IPS DF 19.7 (cell line): Measurements from ENCODE around the gene NHSL2.
"Not testable (repeated sequence)": the region's sequence is repeated elsewhere in the genome, so short reads cannot be mapped to it uniquely, and the experiment has no call there.

ENCODE experiments used
- DNase-seq: peaks from one replicate; pipeline ENCODE4 v3.0.0-alpha.2; 2013; ENCODE audit warnings: low read depth, low spot score

NHSL2 gene

DNA sequence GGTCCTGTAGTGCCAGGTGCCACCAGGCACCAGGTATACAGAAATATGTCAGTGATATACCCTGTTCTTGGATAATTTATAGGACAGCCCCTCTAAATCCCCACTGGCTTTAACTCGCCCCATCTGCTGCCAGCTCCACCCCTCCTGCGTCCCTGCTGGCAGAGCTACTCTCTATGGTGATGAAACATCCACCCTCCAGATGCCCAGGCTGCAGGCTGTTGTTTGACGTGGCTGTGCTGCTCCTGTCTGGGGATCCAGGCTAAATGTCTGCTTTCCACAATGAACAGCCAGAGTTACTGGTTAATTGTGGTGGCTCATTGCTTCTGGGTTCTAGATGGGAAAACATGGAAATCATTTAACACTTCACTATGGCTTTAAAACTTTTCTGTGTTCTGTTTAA lies 12.9 kb downstream of the NHSL2 start:
- no peak for DNase-seq

DNA sequence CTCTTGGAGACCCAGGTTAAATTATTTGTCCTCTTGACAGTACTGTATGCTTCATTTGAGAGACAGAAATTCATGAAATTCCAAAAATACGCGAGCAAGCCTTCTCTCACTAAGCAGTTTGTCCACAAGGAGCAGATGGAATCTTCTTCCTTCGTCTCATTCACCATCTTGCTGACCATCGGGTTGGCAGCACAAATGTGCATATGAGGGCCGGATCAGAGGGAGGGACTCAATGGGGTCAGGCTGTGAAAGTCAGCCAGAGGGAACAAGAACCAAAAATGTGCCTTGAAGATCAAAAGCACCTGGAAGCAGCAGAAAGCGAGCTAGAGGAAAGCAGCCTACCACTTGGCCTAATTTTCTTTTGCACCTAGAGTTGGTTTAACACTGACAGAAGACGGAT lies 16.4 kb downstream of the NHSL2 start:
- DNase-seq = no peak

DNA sequence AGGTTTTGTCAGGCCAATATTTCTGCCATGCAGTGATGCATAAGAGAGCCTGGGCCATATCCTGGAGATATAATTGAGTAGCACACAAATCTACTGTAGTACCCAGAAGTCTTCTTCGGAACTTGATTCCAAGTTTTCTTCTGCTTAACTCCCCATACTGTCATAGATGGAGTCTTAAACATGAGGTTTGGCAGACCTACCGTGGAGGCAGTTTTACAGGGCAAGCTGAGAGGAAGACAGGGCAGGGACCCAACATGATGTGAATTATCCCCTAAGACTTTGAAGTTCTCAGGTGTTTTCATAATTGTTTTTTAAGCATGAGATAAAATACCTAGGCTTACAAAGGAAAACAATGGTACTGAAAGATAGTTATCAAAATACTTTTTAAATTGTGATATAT lies 18.2 kb downstream of the NHSL2 start:
- DNase-seq = no peak

DNA sequence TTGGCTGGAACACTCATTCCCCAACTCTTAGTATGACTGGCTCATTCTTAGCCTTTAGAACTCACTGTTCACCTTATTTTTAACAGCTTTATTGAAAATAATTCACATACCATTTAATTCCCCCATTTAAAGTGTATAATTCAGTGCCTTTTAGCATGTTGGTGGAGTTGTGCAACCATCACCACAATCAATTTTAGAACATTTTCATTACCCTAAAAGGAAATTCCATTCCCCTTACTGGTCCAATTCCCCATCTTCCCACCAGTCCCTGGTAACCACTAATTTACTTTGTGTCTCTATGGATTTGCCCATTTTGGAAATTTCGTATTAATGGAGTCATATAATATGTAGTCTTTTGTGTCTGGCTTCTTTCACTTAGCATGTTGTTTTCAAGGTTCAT lies 19.7 kb downstream of the NHSL2 start:
- DNase-seq = no peak

DNA sequence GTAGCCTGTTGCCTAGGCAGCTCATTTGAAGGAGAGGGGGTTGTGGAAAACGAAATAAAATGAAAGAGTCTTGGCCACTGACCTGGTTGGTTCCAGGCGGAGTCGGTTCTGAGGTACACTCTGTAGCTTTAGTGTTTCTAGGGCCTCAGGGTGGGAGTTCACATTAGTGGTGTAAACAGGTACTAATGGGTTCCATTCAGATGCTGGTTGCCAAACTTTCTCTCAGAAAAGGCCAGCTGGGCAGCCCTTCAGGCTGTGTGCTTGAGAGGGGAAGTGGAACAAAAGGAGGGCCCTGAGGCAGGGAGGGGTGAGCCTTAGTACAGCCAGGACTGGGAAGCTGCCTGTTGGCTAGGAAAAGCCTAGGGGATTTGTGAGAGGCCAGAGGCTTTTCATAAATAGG lies 24.8 kb downstream of the NHSL2 start:
- DNase-seq = no peak

DNA sequence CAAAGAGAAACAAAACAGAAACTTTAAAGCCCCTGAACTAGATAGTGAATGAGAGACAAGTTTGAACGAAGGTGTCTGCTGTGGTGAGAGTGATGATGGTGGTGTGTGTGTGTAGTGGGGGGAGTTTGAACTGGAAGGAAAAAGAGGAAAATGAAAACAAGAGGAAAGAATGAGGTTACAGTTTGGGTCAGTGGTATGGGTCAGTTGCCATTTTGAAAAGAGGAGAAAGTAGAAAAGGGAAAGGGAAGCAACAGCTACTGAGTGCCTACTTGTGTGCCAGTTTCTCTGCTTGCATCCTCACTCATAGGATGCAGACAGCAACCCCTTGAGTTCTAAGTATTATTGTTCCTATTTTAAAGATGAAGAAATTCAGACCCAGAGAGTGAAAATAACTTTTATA lies 26.0 kb downstream of the NHSL2 start:
- no peak for DNase-seq

DNA sequence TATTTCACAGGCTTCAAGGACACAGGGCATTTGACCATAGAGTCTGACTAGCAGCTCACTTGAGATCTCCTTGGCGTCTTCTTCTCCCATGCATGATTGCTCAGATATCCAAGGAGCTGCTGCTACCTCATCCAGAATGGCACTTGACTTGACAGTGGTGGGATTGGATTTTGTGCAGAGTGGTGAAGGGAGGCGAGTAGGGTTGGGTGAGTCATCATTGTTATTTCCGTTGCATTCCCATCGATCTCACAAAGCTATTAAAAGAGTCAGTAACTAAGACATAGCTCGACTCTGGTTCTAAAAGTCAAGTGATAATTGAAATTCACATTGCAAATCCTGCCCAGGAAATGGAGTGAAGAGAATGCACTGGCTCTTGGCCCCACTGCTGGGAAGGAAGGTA lies 27.7 kb downstream of the NHSL2 start:
- DNase-seq = no peak

DNA sequence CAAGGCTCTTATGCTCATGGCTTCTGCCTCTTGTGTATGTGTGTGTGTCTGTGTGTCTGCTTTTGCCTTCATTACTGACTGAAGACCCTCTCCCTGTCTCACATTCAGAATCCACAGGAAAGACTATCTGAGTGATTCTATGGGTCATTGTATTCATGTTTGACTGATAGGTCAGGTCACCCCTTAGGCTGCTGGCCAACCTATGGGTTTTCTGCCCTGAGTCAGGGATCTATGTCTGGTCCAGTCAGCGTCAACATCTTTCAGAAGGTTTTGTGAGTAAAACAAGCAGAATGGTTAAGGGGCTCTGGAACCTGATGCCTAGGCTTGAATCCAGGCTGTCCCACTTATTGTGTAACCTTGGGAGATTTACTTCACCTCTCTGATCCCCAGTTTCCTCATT lies 30.5 kb downstream of the NHSL2 start:
- no peak for DNase-seq

DNA sequence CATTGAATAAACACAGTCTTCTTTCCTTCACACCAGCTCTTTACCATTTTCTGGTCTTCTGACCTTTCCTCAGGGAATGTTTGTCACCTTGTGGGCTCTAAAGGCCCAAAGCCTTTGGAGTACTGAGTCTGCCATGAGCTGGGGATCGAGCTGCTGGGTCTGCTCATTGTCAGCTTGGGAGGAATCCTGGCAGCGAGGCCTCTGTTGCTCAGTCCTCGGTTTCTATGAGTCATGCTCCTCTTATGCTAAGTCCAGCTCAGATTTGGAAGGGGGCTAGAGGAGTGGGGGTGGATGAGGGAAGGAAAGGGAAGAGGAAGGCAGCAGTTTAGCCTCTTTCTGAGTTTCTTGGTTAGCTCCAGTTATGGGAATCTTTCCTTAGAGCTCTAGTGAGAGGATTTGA lies 31.1 kb downstream of the NHSL2 start:
- no peak for DNase-seq

DNA sequence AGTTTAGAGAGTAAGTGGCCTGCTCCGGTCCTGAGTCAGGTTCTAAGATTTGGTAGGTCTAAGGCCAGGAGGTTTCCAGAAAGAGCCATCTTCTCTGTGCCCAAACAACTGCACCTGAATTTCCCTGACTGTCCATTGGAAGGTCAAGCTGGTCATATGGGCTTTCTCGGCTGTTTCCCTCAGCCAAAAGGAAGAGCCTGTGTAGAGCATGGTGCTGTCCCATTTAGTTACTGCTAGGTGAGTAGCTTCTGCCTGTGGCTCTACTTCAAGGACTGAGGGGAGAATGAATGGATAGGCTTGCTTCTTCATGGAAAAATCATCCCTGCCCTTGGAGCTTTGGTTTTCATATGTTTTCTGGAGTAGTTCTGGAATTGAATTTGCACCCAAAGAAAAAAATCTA lies 33.7 kb downstream of the NHSL2 start:
- no peak for DNase-seq

DNA sequence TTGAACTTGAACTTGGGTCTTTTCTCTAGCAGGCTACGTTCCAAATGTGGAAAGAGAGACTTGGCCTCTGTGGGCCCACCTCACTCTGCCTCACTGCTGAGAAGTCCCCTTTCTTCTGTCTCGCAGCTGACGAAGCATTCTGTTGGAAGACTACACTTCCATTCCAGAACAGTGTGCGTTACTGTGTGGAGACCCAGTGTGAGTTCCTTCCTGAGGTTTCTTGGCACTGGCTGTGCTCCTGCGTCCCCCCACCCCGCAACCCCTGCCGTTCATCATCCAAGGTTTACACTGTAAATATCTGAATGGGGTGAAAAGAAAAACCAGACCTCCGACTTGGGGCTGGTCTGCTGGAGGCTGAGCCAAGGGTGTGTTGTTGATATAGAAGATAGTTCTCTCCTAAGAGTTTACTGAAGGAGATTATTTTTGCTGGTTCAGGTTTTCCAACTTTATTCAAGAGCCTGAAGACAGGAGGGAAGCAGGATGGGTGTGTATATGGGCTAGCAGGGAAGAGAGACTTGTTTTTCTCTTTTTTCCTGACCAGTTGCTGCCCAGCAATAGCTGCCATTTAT lies 34.7 kb downstream of the NHSL2 start:
- no peak for DNase-seq

DNA sequence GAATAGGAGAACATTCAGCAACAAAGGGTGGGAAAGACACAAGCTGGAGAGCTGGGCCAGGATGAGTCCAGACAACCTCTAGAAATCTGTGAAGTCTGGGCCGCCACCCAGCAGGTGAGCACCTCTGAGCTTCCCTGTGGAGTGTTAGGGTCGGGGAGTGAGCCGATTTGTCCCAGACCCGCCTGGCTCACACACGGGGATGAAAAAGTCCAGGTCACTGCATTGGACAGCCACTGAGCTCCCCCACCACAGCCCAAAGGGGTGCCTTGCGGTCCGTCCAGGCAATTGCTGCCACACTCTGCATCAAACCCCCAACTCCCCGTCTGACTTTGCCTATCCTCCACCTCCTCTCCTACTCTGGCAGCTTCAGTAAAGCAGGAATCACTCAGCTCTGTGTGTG lies 38.7 kb downstream of the NHSL2 start:
- DNase-seq = no peak

DNA sequence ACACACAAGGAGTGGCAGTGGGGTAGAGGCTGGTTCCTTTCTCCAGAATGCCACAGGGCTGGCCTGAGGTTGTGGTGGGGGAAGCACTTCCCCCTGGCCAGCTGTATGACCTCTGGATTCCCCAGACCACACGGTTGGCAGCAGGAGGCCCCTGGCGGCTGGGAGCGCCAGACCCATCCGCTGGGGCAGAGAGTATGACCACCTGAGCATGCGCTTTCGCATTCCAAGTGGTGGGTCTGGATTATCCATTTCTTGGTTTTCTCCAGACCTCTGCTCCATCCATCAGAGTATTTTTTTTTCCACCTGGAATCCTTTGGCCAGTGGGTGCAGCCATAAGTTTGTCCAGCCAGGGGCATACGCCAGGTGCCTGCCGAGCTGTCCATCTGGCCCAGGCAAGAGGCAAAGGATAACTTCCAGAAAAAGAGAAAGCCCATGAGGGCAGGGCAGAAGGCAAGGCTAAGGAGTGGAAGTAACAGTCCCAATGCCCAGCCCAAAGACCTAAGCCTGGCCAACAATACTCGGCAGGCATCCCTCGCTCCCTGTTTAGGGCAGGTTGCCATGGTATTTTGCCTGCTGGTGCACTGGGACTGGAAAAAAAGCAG lies 39.3 kb downstream of the NHSL2 start:
- no peak for DNase-seq

DNA sequence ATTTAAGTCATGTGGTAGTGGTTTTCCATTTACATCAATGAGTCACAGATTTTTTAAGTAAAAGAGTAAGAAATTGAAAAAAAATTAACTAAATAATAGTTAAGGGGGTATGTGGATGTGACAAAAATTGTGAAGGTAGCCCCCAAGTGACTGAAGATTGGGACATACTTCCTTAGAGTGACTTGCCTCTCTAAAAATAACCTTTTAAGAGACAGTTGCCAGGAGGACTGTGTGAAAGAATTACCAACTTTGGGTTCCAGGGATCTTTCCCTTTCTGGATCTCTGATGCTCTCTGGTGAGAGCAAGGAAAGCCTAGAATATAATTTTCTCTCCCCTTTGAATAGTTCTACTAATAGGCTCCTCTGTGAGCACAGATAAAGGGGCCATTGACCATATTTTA lies 42.7 kb downstream of the NHSL2 start:
- DNase-seq = no peak

DNA sequence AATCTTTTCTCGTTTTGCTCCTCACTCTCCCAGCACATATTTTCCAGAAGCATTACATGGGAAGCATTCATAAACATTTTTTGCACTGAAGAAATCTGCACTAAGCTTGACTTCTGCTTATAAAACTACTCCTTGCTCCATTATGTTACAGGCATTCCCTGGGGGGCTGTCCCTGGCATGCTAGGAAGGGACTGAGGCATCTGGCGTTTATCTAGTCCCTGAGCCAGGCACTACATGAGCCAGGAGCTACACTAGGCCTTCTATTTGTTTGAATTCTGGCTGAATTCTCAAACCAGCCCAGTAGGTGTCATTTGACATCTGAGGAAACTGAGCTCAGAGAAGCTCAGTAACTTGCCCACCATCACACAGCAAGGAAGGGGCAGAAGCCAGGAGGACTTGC lies 43.3 kb downstream of the NHSL2 start:
- no peak for DNase-seq

DNA sequence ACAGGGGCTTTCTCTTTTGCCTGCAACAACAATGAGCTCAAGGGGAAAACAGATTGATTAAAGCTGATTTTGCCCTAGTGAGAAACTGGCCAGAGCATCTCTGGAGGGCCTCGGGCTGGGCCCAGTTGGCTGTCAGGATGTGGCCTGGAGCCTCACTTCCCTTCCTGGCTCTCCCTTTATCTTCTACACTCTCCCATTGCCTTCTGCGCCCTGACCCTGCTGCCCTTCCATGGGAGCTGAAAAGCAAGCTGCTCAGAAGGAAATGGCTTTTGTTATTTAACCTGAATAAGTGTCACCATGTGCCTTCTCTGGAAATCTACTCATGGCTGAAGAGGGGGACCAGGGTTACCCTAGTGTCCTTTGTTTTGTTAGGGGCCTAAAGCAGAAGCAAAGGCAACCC lies 43.8 kb downstream of the NHSL2 start:
- no peak for DNase-seq

DNA sequence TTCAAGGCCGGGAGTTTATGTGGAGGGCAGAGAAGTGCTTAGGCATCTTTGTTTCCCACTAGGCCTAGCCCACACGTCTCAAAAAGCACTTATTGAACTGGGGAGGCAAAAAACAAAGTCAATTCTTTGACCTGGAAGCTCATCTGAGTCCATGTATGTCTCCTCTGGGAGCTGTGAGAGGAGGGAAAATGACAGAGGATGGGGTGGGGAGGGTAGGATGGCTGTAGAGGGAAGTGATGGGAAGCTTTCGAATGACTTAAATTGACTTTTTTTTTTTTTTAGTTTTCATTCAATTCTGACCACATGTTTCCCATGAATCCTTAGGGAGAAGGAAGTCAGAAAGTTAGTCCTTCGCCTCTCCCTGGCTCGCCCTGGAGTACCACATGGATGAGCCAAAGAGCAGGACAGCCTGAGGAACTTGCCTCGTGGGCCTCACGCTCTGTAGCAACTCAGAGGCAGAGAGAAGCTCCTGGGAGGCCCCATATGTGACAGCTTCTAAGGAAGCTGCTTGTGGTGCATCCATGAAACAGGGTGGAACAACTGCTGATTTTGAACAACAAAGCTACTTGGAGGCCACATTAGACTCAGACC lies 45.0 kb downstream of the NHSL2 start:
- no peak for DNase-seq

DNA sequence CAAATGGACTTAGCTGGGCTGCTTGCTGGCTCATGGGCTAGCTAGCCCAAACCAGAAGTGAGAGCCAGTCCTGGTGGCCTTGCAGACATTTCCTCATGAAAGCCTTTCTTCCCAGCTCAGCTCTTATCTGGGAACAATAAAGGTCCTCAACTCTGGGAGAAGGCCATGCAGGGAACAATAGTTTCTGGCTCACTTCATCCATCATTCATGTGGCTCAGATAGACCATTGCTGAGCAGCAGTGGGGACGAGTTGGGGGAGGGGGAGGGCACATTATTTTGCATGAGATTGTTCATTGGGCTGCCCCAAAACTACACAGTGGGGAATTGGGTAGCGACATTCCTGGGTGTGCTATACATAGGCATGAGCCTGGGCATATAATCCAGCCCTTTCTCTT lies 47.6 kb downstream of the NHSL2 start:
- no peak for DNase-seq

DNA sequence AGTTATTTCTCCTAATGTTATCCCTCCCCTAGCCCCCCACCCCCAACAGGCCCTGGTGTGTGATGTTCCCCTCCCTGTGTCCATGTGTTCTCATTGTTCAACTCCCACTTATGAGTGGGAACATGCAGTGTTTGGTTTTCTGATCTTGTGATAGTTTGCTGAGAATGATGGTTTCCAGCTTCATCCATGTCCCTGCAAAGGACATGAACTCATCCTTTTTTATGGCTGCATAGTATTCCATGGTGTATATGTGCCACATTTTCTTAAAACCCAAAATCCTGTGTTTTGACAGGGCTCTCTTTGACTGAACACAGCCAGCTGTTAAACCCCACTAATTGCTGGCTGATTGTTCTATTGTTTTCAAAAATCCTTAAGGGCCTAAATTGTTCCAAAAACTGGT lies 53.5 kb downstream of the NHSL2 start:
- DNase-seq = not testable (repeated sequence)

DNA sequence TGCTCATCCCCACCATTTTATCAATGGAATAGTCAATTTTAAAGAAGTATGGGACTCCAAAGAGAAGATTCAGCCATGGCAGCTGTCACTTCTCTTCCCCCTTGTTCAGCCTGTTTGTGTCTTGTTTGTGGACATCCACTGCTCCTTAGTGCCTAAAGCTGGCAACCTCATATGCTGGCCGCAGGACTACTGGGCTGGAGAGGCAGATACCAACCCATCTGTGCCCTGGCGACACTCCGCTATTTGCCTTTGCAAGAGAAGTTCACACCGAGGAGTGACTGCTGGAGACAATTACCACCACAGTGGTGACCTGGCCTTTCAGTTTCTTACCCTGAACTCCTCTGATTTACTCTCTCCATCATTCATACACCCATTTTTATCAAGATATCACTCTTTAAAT lies 64.3 kb downstream of the NHSL2 start:
- no peak for DNase-seq

DNA sequence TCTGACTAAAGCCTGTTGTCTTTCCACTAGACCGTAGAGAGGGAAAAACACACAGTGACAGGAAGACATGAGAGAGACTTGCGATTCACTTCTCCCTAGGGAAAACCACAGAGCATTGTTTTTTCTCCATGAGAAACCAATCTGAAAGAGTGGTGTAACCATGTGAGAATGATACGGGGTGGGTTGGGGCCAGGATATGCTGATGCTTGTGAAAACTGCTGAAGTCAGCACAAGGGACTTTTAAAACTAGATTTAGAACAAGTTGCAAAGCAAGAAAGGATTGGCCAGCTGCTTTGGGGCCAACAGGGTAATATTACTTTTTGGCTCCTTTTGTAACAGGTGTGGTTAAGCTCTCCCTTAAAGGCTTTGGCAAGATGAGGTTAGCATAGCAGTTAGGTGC lies 66.1 kb downstream of the NHSL2 start:
- DNase-seq = no peak

DNA sequence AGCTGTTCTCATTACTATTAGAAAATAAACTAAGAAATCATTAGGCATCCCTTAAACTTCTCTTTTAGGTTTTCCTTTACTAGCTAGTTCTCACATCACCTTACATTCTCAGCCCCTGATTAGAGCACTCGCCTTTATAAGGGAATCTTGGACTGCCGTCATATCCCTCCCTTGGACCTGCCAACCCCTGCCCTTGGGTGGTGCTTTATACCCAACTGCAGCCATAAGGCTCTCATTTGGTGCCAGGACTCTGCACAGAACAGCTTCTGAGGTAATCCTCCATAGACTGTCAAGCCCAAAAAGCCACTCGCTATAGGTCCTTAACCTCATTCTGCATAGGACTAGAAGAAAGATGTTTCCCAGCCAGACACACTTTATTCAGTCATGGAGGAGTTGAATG lies 67.5 kb downstream of the NHSL2 start:
- no peak for DNase-seq

DNA sequence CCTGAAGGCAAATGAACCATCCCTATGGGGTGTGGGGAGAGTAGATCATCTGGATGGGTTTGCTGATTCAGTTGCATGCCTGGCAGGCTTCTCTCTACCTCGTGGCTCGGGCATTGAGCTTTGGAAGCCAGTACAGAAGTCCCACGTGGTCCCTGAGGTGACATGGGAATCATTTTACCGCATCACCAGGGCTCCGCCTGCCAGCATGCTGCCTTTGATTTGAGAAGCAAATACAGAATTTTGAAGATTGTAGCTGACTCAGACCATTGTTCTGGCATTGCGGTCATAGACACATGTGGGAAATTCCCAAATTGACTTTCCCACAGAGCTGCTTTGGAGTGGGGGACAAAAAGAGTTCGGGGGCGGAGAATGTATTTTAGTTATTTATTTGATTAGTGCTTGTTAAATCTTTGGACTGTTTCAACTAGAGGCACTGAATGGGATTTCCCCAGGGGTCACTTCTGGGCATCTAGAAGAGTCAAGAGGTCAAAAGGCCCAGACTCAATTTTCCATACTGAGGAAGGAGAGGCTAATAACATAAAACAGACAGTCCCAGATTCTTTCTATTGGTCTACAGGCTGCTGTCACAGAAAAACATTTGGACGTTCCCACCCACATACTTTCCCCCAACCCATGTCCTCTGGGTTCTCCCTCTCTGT lies 79.3 kb downstream of the NHSL2 start:
- no peak for DNase-seq
